NB4 (cell line): ENCODE measurements around the gene NUDT16.
"Not testable (repeated sequence)": the region's sequence is repeated elsewhere in the genome, so short reads cannot be mapped to it uniquely, and the experiment has no call there.

Experiments used
- DNase-seq: peaks from one replicate; pipeline ENCODE4 v3.0.0; 2010; ENCODE audit warnings: low read depth
- H3K4me3 ChIP-seq: one replicate; pipeline ENCODE4 v1.5.1; 2011; ENCODE audit warnings: mild to moderate bottlenecking, low read depth, low read length, moderate library complexity
- CTCF ChIP-seq: IDR thresholded peaks from one replicate; pipeline ENCODE4 v1.5.1; 2012; ENCODE audit warnings: low read depth, low read length
- MAX ChIP-seq: IDR thresholded peaks from 2 replicates; pipeline ENCODE4 v1.6.1; 2011; ENCODE audit warnings: low read depth, low read length
- MYC ChIP-seq: IDR thresholded peaks from 2 replicates; pipeline ENCODE4 v1.6.1; 2011; ENCODE audit warnings: low read depth, low read length
- POLR2A ChIP-seq: IDR thresholded peaks from 2 replicates; pipeline ENCODE4 v1.6.1; 2011; ENCODE audit warnings: mild to moderate bottlenecking; ENCODE audit not compliant: insufficient read length; ENCODE audit errors: extremely low read depth

Gene NUDT16

GRCh38 chr3:131360191-131360755, 21.3 kb upstream of the NUDT16 start:
- TF ChIP-seq CTCF (no peak), MAX (no peak), MYC (no peak), POLR2A (no peak)
- DNase-seq = no peak

GRCh38 chr3:131361066-131361463, 20.5 kb upstream of the NUDT16 start:
- H3K4me3 ChIP-seq, DNase-seq: not testable (repeated sequence)

More at GRCh38 chr3:131360191-131360755, 21.3 kb upstream of the NUDT16 start:
- no peak overlapping the region for H3K4me3 ChIP-seq

DNA sequence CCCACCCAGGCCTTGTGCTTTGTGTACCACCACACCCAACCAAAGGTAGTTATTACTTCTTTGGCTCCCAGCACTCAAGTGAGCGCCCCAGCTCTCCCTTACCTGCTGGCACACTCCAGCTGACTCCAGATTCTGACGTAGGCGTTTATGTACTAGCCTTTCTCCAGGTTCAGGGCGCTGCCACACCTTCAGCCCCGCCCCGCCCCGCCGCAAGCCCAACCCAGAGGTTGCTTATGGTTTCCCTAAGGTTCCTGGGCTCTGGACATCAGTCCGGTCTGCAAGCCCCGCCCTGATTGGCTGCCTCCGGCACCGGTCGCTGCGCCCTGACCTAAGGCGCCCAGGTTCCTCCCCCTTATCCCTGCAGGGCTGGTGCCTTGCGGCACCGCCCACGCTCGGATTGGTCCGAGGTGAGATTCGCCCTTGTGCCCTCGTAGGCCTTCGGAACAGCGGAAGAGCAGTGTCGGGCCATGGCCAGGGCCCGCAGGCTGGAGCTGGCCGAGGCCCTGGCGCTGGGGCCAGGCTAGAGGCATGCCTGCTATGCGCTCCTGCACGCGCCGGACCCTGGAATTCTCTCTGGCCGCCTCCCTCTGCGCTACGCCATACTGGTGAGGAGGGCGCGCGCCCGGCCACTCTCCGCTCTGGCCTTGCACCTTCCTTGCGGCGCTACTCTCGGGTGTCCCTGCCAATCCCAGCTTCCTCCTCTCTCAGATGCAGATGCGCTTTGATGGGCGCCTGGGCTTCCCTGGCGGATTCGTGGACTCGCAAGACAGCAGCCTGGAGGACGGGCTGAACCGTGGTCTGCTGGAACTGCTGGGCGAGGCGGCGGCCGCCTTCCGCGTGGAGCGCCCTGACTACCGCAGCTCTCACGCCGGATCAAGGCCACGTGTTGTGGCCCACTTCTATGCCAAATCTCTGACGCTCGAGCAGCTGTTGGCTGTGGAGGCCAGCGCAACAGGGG, 19.8 kb upstream of the NUDT16 start:
- no peak for TF ChIP-seq POLR2A
- TF ChIP-seq CTCF = no peak
- TF ChIP-seq MAX = no peak
- TF ChIP-seq MYC = no peak
- no peak overlapping the region for H3K4me3 ChIP-seq
- no peak for DNase-seq

- no peak for DNase-seq
- TF ChIP-seq MYC = no peak
- no peak for TF ChIP-seq MAX
- no peak for TF ChIP-seq POLR2A
- TF ChIP-seq CTCF = no peak
- no peak overlapping the region for H3K4me3 ChIP-seq
These were observed 18.3 kb upstream of the NUDT16 start for GRCh38 chr3:131363275-131363674.

DNA sequence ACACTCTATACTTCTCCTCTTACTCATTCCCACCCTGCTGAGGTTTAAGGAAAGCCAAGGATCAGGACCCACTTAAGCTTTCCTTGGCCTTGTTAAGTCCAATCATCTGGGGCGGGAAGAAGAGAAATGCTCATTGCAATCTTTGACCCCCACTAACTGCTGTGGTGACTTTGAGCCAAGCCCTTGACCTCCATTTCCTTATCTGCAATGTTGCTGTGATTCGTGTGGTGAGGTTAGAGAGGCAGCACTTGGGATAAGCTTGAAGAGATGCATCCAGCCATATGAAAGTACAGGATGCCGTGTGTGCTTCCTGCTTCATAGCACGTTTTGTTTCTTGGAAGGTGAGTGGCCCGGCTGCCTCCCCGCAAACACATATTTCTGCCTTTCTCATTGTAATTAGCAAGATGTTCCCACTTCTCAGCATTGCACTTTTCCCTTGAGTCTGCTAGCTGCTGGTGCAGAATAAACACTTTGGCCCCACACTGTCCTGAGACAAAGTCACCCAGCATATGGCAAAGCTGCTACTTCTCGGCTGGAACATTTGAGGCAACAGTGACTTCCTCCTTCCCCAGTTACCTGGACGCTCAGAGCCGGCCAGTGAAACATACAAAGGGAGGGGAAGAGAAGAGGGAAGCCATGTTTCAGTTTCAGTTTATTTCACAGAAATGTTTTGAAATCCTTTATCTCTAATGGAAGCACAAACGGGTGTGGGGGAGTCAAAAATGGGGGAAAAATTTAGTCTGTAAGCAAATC, 10.5 kb upstream of the NUDT16 start:
- no peak for TF ChIP-seq POLR2A
- TF ChIP-seq CTCF = no peak
- TF ChIP-seq MYC = no peak
- TF ChIP-seq MAX = no peak
- no peak for DNase-seq
- no peak overlapping the region for H3K4me3 ChIP-seq

DNA sequence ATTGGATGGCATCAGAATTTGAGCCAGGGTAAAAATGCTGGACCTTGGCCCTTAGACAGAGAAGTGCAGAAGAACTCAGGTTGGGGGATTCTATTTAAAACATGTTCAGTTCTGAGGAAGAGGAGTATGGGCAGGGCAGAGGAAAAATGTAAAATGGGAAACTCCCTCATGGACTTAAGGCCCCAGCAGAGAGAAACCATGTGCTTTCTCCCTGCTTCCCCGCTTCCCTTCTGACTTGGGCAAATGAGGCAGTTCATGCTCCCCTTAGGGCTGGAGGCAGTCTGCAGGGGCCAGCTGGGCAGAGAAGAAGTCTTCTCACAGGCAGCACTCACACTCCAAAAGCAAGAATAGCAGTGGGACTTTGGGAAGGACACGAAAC, 9.9 kb upstream of the NUDT16 start:
- no peak for DNase-seq
- H3K4me3 ChIP-seq = no peak overlapping the region
- TF ChIP-seq POLR2A (no peak), CTCF (no peak), MYC (no peak), MAX (no peak)
